Body of pancreas (tissue), 4 donors: ENCODE results near the gene NEMF. TPM values are rescaled to one million over a fixed set of nuclear protein-coding genes. Genes with fewer than 3 reads are reported as not detected.
"Not testable (repeated sequence)": the region's sequence is repeated elsewhere in the genome, so short reads cannot be mapped to it uniquely, and the experiment has no call there.

Experiments
- ATAC-seq: fragments of 150-250 bp; one replicate; pipeline ENCODE4 v1.9.1; 2016
- DNase-seq, 4 donors: peaks; one replicate each; pipeline ENCODE4 v3.0.0-alpha.2; 2019
- H3K27ac ChIP-seq, 4 donors: fragments of 200-600 bp; sonication (generic); 1 replicate in 3 of 4; 2 replicates in 1 of 4; pipeline versions ENCODE4 v1.5.1 to v1.6.1; 2016 to 2019; ENCODE audit warnings: mild to moderate bottlenecking in 1 of 4, mixed read lengths in 1 of 4, moderate library complexity in 1 of 4
- H3K27me3 ChIP-seq, 2 donors: fragments of 200-600 bp; sonication (generic); one replicate each; pipeline ENCODE4 v1.6.0; 2016; ENCODE audit warnings: mild to moderate bottlenecking in 1 of 2
- H3K36me3 ChIP-seq, 2 donors: fragments of 200-600 bp; sonication (generic); replicated peaks in 1 of 2; 2 replicates each; pipeline ENCODE4 v1.5.1; 2016; ENCODE audit warnings: low read depth in 2 of 2; ENCODE audit not compliant: insufficient read depth in 1 of 2
- H3K4me1 ChIP-seq: fragments of 200-600 bp; sonication (generic); one replicate; pipeline ENCODE4 v1.6.0; 2016
- H3K4me3 ChIP-seq, 2 donors: fragments of 200-600 bp; sonication (generic); 1 replicate in 1 of 2; 2 replicates in 1 of 2; pipeline ENCODE4 v1.5.1; 2016 to 2019
- H3K9me3 ChIP-seq, 3 donors: fragments of 200-600 bp; sonication (generic); 1 replicate in 2 of 3; 2 replicates in 1 of 3; pipeline ENCODE4 v1.5.1; 2016
- POLR2A ChIP-seq, 3 donors: fragments of 450-650 bp; IDR thresholded peaks; one replicate each; pipeline ENCODE4 v1.6.1; 2016; ENCODE audit warnings: antibody characterized with exemption in 3 of 3, mild to moderate bottlenecking in 2 of 3
- WGBS, 2 donors: methylation state at CpG; one replicate each; pipeline ENCODE4 v1.1.5; 2017; 5-methylcytosine and 5-hydroxymethylcytosine counted together
- intact Hi-C: fragments of 100-400 bp; cut with DNase I; formaldehyde crosslinking; loops from one replicate; pipeline ENCODE4 v1.15.1; 2023
- total RNA-seq, 2 donors: library from RNA; depleted of rRNA; stranded (reverse); fragments of >200 nt; gene quantifications; one replicate each; pipeline ENCODE4 v1.1.0, GENCODE V29; 2016
- TF ChIP-seq, protein P1 (sequence below), 7 experiments: fragments of 450-650 bp in 4 of 7; fragments of 200-600 bp in 3 of 7; sonication (generic) in 3 of 7; IDR thresholded peaks; one replicate each; pipeline ENCODE4 v1.5.1; 2016 to 2019; ENCODE audit warnings: antibody characterized with exemption in 7 of 7

NEMF gene
- total RNA-seq, 2 donors from 2014 or later: 56.3 to 106 TPM

DNA sequence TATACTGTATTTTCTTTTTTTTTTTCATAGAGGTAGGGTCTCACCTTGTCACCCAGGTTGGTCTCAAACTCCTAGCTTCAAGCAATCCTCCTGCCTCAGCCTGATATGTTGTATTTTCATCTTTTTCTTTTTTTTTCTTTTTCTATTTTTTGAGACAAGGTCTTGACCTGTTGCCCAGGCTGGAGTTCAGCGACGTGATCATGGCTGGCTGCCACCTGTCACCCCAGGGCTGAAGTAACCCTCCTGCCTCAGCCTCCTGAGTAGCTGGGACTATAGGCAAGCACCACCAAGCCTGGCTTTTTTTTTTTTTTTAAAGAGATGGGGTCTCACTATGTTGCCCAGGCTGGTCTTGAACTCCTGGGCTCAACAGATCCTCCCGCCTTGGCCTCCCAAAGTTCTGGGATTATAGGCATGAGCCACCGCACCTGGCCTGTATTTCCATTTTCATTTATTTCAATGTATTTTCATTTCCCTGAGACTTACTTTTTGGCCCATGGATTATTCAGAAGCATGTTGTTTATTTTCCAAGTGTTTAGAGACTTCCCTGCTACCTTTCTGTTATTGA lies 24.1 kb upstream of the NEMF start:
- 46 to 49% methylated on average over 4 of the region's 4 CpGs for WGBS, 2 donors
- no peak overlapping the region for H3K27ac ChIP-seq
- no peak for ATAC-seq
- no peak overlapping the region for H3K4me3 ChIP-seq
- H3K27me3 ChIP-seq: no peaks in the 10 kb centered on the region
- no peaks in the 10 kb centered on the region for H3K9me3 ChIP-seq
- DNase-seq: no peak
- intact Hi-C loops: no loop called here
- TF ChIP-seq, protein P1, sequence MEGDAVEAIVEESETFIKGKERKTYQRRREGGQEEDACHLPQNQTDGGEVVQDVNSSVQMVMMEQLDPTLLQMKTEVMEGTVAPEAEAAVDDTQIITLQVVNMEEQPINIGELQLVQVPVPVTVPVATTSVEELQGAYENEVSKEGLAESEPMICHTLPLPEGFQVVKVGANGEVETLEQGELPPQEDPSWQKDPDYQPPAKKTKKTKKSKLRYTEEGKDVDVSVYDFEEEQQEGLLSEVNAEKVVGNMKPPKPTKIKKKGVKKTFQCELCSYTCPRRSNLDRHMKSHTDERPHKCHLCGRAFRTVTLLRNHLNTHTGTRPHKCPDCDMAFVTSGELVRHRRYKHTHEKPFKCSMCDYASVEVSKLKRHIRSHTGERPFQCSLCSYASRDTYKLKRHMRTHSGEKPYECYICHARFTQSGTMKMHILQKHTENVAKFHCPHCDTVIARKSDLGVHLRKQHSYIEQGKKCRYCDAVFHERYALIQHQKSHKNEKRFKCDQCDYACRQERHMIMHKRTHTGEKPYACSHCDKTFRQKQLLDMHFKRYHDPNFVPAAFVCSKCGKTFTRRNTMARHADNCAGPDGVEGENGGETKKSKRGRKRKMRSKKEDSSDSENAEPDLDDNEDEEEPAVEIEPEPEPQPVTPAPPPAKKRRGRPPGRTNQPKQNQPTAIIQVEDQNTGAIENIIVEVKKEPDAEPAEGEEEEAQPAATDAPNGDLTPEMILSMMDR (IDR thresholded peaks at IDR 0.05): no peak
- TF ChIP-seq POLR2A (IDR thresholded peaks at IDR 0.05): no peak
- H3K4me1 ChIP-seq: no peaks in the 10 kb centered on the region
- no peaks in the 10 kb centered on the region for H3K36me3 ChIP-seq

DNA sequence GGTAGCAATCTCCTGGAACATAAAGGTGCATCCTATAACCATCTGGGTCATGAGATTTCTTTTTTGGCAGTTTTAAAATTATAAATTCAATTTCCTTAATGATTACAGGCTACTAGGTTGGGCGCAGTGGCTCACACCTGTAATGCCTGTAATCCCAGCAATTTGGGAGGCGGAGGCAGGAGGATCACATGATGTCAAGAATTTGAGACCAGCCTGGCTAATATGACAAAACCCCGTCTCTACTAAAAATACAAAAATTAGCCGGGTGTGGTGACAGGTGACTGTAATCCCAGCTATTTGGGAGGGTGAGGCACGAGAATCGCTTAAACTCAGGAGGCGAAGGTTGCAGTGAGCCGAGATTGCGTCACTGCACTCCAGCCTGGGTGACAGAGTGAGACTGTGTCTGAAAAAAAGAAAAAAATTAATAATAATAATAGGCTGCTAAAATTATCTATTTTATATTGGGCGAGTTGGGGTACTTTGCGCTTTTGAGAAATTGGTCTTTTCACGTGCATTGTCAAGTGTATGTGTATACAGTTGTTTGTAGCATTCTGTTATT lies 23.1 kb upstream of the NEMF start:
- WGBS, 2 donors: 66 to 70% methylated on average over 12 of the region's 12 CpGs

DNA sequence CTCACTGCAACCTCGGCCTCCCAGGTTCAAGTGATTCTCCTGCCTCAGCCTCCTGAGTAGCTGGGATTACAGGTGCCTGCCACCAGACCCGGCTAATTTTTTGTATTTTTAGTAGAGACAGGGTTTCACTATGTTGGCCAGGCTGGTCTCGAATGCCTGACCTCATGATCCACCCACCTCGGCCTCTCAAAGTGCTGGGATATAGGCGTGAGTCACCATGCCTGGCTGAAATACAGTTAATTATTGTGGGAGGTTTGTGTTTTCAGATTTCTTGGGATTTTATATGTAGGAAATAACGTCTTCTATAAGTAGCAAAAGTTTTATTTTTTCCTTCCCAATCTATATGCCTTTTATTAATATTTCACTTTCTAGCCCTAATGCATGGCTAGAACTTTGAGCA lies 21.0 kb upstream of the NEMF start:
- ATAC-seq, H3K36me3 ChIP-seq, H3K9me3 ChIP-seq, intact Hi-C loops, H3K4me1 ChIP-seq, DNase-seq, H3K27me3 ChIP-seq, H3K4me3 ChIP-seq, H3K27ac ChIP-seq: not testable (repeated sequence)
- 68 to 78% methylated on average over 6 of the region's 6 CpGs for WGBS, 2 donors

More for the DNA sequence above, 23.1 kb upstream of the NEMF start:
- no peaks in the 10 kb centered on the region for H3K36me3 ChIP-seq
- H3K9me3 ChIP-seq: no peaks in the 10 kb centered on the region
- no peaks in the 10 kb centered on the region for H3K27me3 ChIP-seq
- TF ChIP-seq POLR2A (IDR thresholded peaks at IDR 0.05): no peak
- TF ChIP-seq, protein P1 (IDR thresholded peaks at IDR 0.05): no peak
- no peak for DNase-seq
- no peak overlapping the region for H3K4me3 ChIP-seq
- intact Hi-C loops: no loop called here
- no peak overlapping the region for H3K27ac ChIP-seq
- no peaks in the 10 kb centered on the region for H3K4me1 ChIP-seq
- ATAC-seq: no peak

DNA sequence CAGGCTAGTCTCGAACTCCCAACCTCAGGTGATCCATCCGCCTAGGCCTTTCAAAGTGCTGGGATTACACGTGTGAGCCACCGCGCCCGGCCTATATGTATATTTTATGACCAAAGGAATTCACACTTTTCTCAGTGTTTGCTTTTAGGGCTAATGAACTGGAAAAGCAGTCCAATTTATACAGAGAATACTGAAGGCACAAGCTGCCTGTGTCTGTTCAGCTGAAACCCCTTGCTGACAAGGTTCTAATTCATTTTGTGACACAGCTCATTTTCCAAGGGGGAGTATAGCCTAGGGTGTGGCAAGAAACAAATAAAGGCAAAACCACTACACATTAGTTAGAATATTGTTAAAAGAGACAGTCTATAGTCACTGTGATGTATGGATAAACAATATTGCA lies 18.3 kb upstream of the NEMF start:
- WGBS, 2 donors: 88 to 90% methylated on average over 6 of the region's 6 CpGs
- H3K4me1 ChIP-seq: peaks cover 11% of the 10 kb centered on the region
- no peak for TF ChIP-seq POLR2A (IDR thresholded peaks at IDR 0.05)
- H3K27ac ChIP-seq: no peak overlapping the region
- DNase-seq: no peak
- H3K4me3 ChIP-seq: no peak overlapping the region
- intact Hi-C loops: no loop called here
- no peak for ATAC-seq
- no peaks in the 10 kb centered on the region for H3K27me3 ChIP-seq
- no peaks in the 10 kb centered on the region for H3K36me3 ChIP-seq
- no peaks in the 10 kb centered on the region for H3K9me3 ChIP-seq

DNA sequence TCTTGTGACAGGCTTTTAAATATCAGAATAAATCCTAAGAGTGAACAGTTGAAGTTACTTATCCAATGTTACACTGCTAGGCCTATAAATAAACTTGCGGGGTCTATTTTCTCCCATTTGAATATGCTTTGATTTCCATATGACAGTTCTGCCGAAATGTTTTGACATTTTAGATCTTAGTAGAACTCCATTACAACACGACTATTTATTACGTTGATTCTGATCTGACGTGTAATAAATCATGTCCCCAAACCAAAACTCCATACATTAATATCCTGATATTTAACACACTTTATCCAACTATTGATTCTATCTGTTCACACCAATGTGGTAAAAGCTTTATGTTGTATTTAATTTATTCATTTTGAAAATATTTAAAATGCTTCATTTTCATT lies 16.1 kb upstream of the NEMF start:
- no peak for ATAC-seq
- Histone ChIP-seq H3K27ac (peak overlapping the region; percentile 79 to 95 (median 88)), H3K9me3 (no peaks in the 10 kb centered on the region), H3K27me3 (no peaks in the 10 kb centered on the region), H3K4me3 (no peak overlapping the region), H3K36me3 (no peaks in the 10 kb centered on the region), H3K4me1 (peaks cover 32% of the 10 kb centered on the region)
- no peak for DNase-seq
- 28 to 31% methylated on average over 5 of the region's 5 CpGs for WGBS, 2 donors
- intact Hi-C loops: loop anchor here (5.0 kb wide), 1 partner anchor 244 kb away; no protein-coding TSS in a partner anchor
- TF ChIP-seq, protein P1 (IDR thresholded peaks at IDR 0.05): no peak
- TF ChIP-seq POLR2A (IDR thresholded peaks at IDR 0.05): no peak
